Astrocyte (in vitro differentiated cells and primary cell): Measurements from ENCODE around the gene GRM7. TPM values are rescaled to one million over a fixed set of nuclear protein-coding genes. Genes with fewer than 3 reads are reported as not detected.

ENCODE experiments used
- DNase-seq: peaks from one replicate; pipeline ENCODE4 v3.0.0-alpha.2; 2010; ENCODE audit warnings: low read depth
- FAIRE-seq: peaks from 2 replicates; lab custom pipeline; 2011; peaks lifted over from hg19 to GRCh38; lab: Jason Lieb, UNC
- H2AFZ ChIP-seq: 2 replicates; pipeline ENCODE4 v1.6.0; 2012; ENCODE audit warnings: low read depth, low read length, inconsistent platforms
- H3K27ac ChIP-seq: 2 replicates; pipeline ENCODE4 v1.5.1; 2011; ENCODE audit warnings: low read depth, low read length, inconsistent platforms
- H3K27me3 ChIP-seq: 2 replicates; pipeline ENCODE4 v1.6.0; 2011; ENCODE audit warnings: low read length, inconsistent platforms; ENCODE audit not compliant: insufficient read depth
- H3K36me3 ChIP-seq: 2 replicates; pipeline ENCODE4 v1.5.1; 2011; ENCODE audit warnings: low read length, inconsistent platforms; ENCODE audit not compliant: insufficient read depth
- H3K4me1 ChIP-seq: 2 replicates; pipeline ENCODE4 v1.5.1; 2011; ENCODE audit warnings: low read length, inconsistent platforms; ENCODE audit not compliant: insufficient read depth
- H3K4me2 ChIP-seq: 2 replicates; pipeline ENCODE4 v1.6.0; 2012; ENCODE audit warnings: low read length, inconsistent platforms
- H3K4me3 ChIP-seq: 2 replicates; pipeline ENCODE4 v1.5.1; 2011; ENCODE audit warnings: low read depth, mild to moderate bottlenecking, low read length, inconsistent platforms; ENCODE audit not compliant: insufficient read depth
- H3K79me2 ChIP-seq: 2 replicates; pipeline ENCODE4 v1.6.0; 2012; ENCODE audit warnings: mild to moderate bottlenecking, low read length, inconsistent platforms; ENCODE audit not compliant: insufficient read depth
- H3K9ac ChIP-seq: 2 replicates; pipeline ENCODE4 v1.6.0; 2012; ENCODE audit warnings: mild to moderate bottlenecking, low read length, inconsistent platforms
- H3K9me3 ChIP-seq: 2 replicates; pipeline ENCODE4 v1.5.1; 2012; ENCODE audit warnings: low read depth, mild to moderate bottlenecking, low read length, inconsistent platforms; ENCODE audit not compliant: insufficient read depth
- H4K20me1 ChIP-seq: 2 replicates; pipeline ENCODE4 v1.6.0; 2012; ENCODE audit warnings: low read length, inconsistent platforms; ENCODE audit not compliant: insufficient read depth
- H3K27ac Mint-ChIP-seq: one replicate; pipeline ENCODE4 v1.8.0; 2021; ENCODE audit warnings: mild to moderate bottlenecking, mixed read lengths; ENCODE audit not compliant: unreplicated experiment
- H3K27me3 Mint-ChIP-seq: one replicate; pipeline ENCODE4 v1.8.0; 2021; ENCODE audit warnings: low read depth, mixed read lengths; ENCODE audit not compliant: unreplicated experiment
- H3K36me3 Mint-ChIP-seq: one replicate; pipeline ENCODE4 v1.8.0; 2021; ENCODE audit warnings: low read depth, mixed read lengths; ENCODE audit not compliant: unreplicated experiment
- H3K4me1 Mint-ChIP-seq: one replicate; pipeline ENCODE4 v1.8.0; 2021; ENCODE audit warnings: low read depth, mixed read lengths; ENCODE audit not compliant: unreplicated experiment
- H3K4me3 Mint-ChIP-seq: one replicate; pipeline ENCODE4 v1.8.0; 2021; ENCODE audit warnings: mild to moderate bottlenecking, moderate library complexity, mixed read lengths; ENCODE audit not compliant: unreplicated experiment
- H3K9me3 Mint-ChIP-seq: one replicate; pipeline ENCODE4 v1.8.0; 2021; ENCODE audit warnings: mild to moderate bottlenecking, mixed read lengths; ENCODE audit not compliant: unreplicated experiment
- EZH2 ChIP-seq: IDR thresholded peaks from 2 replicates; pipeline ENCODE4 v1.6.1; 2012; ENCODE audit warnings: mild to moderate bottlenecking, low read length, inconsistent platforms; ENCODE audit not compliant: insufficient read depth
- total RNA-seq: library from RNA; stranded (reverse); gene quantifications from 2 replicates; pipeline ENCODE4 v1.2.1, GENCODE V29; 2021
- TF ChIP-seq, protein P1 (sequence below): IDR thresholded peaks from 2 replicates; pipeline ENCODE4 v1.5.1; 2011; ENCODE audit warnings: low read depth, mild to moderate bottlenecking, inconsistent platforms, low read length, moderate library complexity; ENCODE audit not compliant: insufficient read depth

GRM7 gene
- total RNA-seq, 1 donor from 2014 or later: not detected

DNA sequence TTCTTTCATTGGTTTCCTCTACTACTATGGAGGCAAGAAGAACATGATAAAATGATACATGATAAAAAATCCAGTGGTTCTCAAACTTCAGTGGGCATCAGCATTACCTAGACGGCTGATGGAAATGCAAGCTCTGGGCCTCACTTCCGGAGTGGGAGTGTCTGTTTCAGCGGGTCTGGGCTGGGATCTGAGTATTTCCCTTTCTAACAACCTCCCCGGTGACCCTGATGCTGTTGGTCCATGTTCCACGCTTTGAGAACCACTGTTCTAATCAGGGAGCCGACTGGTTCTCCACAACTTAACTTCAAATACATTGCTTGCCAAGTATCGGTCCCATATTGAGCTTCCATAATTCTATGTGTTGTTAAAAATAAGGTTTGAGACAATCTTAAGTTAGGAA is 928.4 kb downstream of the GRM7 start:
- no peak overlapping the region for H3K4me2 ChIP-seq
- H2AFZ ChIP-seq: no peak overlapping the region
- H3K27ac ChIP-seq: no peak overlapping the region
- H3K79me2 ChIP-seq: no peaks in the 10 kb centered on the region
- H3K4me3 ChIP-seq: no peak overlapping the region
- Mint-ChIP-seq H3K9me3 (peaks cover 2% of the 10 kb centered on the region), H3K27ac (no peak overlapping the region), H3K36me3 (no peaks in the 10 kb centered on the region), H3K27me3 (no peaks in the 10 kb centered on the region), H3K4me3 (no peak overlapping the region), H3K4me1 (peaks cover 5% of the 10 kb centered on the region)
- H3K9ac ChIP-seq: no peak overlapping the region
- no peak for TF ChIP-seq EZH2
- TF ChIP-seq, protein P1, sequence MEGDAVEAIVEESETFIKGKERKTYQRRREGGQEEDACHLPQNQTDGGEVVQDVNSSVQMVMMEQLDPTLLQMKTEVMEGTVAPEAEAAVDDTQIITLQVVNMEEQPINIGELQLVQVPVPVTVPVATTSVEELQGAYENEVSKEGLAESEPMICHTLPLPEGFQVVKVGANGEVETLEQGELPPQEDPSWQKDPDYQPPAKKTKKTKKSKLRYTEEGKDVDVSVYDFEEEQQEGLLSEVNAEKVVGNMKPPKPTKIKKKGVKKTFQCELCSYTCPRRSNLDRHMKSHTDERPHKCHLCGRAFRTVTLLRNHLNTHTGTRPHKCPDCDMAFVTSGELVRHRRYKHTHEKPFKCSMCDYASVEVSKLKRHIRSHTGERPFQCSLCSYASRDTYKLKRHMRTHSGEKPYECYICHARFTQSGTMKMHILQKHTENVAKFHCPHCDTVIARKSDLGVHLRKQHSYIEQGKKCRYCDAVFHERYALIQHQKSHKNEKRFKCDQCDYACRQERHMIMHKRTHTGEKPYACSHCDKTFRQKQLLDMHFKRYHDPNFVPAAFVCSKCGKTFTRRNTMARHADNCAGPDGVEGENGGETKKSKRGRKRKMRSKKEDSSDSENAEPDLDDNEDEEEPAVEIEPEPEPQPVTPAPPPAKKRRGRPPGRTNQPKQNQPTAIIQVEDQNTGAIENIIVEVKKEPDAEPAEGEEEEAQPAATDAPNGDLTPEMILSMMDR: no peak
- H4K20me1 ChIP-seq: no peaks in the 10 kb centered on the region
- DNase-seq (no peak), FAIRE-seq (no peak)
- H3K36me3 ChIP-seq: no peaks in the 10 kb centered on the region
- H3K4me1 ChIP-seq: peaks cover 13% of the 10 kb centered on the region
- no peaks in the 10 kb centered on the region for H3K27me3 ChIP-seq
- H3K9me3 ChIP-seq: no peaks in the 10 kb centered on the region

GRCh38 chr3:7790141-7790540 is 929.2 kb downstream of the GRM7 start:
- no peaks in the 10 kb centered on the region for H3K36me3 Mint-ChIP-seq
- Histone ChIP-seq H3K4me1 (peaks cover 13% of the 10 kb centered on the region), H3K4me2 (no peak overlapping the region), H3K27me3 (no peaks in the 10 kb centered on the region), H3K4me3 (no peak overlapping the region), H3K79me2 (no peaks in the 10 kb centered on the region), H3K27ac (no peak overlapping the region), H3K36me3 (no peaks in the 10 kb centered on the region), H4K20me1 (no peaks in the 10 kb centered on the region), H2AFZ (no peak overlapping the region), H3K9ac (no peak overlapping the region), H3K9me3 (no peaks in the 10 kb centered on the region)
- peaks cover 2% of the 10 kb centered on the region for H3K9me3 Mint-ChIP-seq
- FAIRE-seq: no peak
- H3K4me1 Mint-ChIP-seq: peaks cover 5% of the 10 kb centered on the region
- TF ChIP-seq, protein P1: no peak
- no peak for TF ChIP-seq EZH2
- no peak overlapping the region for H3K4me3 Mint-ChIP-seq
- H3K27me3 Mint-ChIP-seq: no peaks in the 10 kb centered on the region
- no peak overlapping the region for H3K27ac Mint-ChIP-seq
- DNase-seq: peak; percentile 18
